GM23338 (cell line): ENCODE results near the gene NT5C2.

Source experiments
- EZH2phosphoT487 ChIP-seq: fragments of 200-600 bp; sonication (generic); IDR thresholded peaks from one replicate; pipeline ENCODE4 v1.8.1; 2018; ENCODE audit warnings: antibody characterized with exemption; ENCODE audit not compliant: unreplicated experiment
- JUNB ChIP-seq: IDR thresholded peaks from one replicate; pipeline ENCODE4 v1.6.1; 2016; ENCODE audit warnings: antibody characterized with exemption; ENCODE audit not compliant: unreplicated experiment
- TF ChIP-seq, protein P1 (sequence below), 2 experiments: fragments of 200-600 bp in 1 of 2; sonication (generic) in 1 of 2; conservative IDR thresholded peaks; 2 replicates each; pipeline versions ENCODE4 v1.5.1 to v1.6.1; 2016 to 2017; ENCODE audit warnings: antibody characterized with exemption in 2 of 2, low read depth in 2 of 2, mild to moderate bottlenecking in 2 of 2, moderate library complexity in 1 of 2

DNA sequence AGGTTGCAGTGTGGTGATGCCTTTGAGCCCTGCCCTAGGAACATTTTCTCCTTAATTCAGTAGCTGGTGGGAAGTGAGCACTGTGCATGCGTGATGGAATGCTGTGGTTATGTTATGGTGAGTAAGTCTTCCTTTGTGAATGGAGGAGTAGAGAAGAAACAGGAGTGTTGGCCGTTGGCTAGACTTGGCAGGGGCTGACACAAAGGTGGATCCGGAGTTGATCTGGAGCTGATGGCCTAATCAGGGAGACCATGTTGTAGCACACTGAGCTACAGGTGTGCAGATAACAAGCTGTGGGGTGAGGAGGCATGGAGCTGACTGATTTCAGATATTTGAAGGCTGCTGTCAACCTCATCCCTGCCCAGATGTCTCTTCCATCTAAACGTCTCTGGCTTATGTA is 152.7 kb downstream of the NT5C2 start:
- TF ChIP-seq, protein P1, sequence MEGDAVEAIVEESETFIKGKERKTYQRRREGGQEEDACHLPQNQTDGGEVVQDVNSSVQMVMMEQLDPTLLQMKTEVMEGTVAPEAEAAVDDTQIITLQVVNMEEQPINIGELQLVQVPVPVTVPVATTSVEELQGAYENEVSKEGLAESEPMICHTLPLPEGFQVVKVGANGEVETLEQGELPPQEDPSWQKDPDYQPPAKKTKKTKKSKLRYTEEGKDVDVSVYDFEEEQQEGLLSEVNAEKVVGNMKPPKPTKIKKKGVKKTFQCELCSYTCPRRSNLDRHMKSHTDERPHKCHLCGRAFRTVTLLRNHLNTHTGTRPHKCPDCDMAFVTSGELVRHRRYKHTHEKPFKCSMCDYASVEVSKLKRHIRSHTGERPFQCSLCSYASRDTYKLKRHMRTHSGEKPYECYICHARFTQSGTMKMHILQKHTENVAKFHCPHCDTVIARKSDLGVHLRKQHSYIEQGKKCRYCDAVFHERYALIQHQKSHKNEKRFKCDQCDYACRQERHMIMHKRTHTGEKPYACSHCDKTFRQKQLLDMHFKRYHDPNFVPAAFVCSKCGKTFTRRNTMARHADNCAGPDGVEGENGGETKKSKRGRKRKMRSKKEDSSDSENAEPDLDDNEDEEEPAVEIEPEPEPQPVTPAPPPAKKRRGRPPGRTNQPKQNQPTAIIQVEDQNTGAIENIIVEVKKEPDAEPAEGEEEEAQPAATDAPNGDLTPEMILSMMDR (conservative IDR thresholded peaks at IDR 0.05; ENCODE audit: low read depth in 2 of 2) = no peak
- TF ChIP-seq JUNB (no peak), EZH2phosphoT487 (no peak)
